IPS-NIHi7 (cell line): ENCODE results near the gene CEMIP.

Experiments
- DNase-seq: peaks from one replicate; pipeline ENCODE4 v3.0.0; 2012; ENCODE audit warnings: mixed read lengths; ENCODE audit errors: extremely low spot score

CEMIP gene

DNA sequence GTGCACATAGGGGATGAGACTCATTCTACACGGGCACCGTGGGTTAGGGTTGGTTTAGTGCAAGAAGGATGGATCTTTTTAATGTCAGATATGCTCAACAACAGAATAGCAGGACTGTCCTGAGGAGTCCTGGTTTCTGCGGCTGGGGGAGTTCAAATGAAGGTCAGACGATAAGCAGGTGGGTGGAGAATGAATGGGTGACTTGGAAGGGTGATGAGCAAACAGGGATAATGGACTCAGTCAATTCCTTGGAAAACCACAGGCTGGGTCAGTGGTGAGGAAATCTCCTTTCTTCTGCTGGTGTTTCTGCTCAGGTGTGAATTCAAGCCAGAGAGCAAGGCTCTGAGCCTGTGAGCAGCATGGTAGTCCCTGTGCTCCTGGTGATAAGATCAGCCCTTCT lies 150.5 kb downstream of the CEMIP start:
- DNase-seq, result no peak

DNA sequence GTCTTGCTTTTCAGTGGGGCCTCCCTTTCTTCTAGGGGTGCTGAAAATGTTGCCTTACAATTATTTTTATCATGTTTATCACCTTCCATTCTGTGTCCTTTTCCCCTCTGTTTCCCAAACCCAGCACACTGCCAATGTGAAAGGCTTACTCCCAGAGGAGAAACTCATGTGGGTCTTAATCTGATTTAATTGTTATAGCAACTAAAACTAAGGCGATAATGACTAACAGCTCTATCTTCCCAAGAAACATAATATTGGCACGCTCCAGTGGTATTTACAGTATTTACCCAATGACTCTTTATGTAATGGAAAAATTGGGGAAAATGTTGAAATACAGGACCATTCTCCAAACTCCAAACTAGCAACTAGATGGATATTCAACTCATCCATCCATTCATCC lies 152.0 kb downstream of the CEMIP start:
- DNase-seq, result no peak

DNA sequence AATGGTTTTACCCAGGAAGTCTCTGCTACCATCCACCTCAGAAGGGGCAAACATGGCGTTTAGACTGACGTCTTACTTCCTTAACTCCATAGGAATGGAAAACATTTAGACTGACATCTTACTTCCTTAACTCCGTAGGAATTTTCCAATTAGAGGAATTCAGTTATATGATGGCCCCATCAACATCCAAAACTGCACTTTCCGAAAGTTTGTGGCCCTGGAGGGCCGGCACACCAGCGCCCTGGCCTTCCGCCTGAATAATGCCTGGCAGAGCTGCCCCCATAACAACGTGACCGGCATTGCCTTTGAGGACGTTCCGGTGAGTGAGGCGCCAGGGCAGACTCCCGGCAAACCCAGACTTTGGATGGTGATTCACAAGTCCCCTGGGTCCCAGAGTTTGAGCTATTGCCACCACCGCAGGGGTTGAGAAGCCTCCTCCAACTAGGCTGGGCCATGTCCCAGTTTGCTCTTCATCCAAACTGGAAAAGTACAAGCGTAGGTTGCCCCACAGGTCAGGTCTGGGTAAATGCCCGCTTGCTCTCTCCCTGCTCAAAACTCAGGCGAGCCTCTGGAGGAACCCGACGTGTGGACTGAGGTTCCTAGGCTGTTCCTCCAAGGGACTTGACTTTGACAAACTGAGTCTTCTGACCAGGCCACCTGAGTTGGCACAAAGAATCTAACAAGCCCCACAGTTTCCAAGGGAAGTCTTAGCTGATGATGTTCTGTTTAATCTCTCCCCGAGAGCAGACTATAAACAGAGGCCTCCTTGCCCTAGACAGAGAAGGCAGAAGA lies 152.7 kb downstream of the CEMIP start:
- no peak for DNase-seq

DNA sequence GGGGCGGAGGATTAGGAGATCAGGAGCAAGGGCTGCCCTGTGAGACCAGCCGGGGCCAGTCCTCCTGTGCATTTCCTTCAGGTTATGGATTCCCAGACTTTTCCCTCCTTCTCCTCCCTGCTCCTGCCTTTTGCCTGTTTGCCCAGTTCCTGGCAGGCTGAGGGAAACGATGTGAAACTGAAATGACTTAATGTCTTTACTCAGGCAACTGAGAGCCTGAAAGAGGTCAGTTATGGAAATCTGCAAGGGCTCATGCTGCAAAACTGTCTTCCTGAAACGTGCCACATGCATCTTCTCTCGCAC lies 153.3 kb downstream of the CEMIP start:
- DNase-seq, result no peak

DNA sequence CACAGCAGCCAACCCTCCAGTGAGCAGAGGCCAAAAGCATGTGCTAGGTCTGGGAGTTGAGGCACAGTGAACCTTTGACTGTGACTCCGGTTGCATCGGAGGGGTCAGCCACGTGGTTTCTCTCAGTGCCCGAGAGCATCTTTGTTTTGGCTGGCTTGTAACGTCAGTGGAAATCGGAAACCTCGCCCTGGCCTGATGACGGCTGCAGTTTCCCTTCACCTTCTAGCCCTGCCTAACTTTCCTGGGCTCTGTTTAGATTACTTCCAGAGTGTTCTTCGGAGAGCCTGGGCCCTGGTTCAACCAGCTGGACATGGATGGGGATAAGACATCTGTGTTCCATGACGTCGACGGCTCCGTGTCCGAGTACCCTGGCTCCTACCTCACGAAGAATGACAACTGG lies 153.8 kb downstream of the CEMIP start:
- no peak for DNase-seq

DNA sequence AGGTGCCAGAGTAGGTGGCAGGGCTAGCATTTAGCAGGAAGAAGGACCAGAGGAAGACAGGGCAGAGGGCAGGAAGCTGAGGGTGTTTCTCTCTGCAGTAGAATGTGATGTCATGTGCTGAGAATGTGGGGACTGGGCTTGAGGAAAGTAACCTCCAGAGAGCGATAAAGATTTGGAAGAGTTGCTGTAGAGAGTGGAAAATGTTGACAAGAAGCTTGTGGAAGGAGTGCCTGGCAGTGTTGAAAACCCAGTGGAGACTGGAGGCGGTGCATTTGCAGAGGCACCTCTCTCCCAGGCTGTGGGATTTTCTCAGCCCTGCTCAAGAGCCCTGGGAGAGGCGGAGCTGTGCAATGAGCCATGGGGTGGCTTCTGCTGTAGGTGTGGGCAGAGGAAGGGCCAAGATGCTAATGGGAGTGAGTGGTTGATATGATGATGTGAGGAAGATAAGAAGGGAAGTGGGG lies 155.6 kb downstream of the CEMIP start:
- peak; percentile 54 for DNase-seq

DNA sequence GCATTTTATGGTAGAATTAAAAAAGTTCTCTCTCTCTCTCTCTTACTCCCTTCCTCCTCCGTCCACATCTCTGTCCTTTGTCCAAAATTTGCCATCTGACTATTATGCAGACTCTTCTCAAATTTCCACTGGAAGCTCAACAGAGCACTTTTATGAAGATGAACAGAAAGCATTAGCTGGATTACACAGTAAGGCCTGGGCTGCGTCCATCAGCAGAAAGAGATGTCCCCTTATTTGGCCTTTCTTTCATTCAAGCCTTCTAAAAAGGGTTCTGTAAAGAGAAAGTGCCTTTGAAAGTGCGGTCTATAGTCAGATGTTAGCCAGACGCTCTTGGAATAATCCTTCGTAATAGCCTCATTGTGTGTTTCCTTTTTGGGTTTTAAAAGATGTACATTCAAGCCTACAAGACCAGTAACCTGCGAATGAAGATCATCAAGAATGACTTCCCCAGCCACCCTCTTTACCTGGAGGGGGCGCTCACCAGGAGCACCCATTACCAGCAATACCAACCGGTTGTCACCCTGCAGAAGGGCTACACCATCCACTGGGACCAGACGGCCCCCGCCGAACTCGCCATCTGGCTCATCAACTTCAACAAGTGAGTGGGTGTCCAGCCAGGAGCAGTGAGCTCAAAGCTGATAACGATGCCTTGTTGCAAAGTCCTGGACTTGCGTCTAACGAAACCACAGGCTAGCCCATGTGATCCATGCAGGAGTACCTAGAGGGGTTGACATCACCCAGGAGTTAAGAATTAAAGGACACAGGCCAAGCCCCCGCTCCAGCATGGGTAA lies 157.3 kb downstream of the CEMIP start:
- DNase-seq, result no peak

DNA sequence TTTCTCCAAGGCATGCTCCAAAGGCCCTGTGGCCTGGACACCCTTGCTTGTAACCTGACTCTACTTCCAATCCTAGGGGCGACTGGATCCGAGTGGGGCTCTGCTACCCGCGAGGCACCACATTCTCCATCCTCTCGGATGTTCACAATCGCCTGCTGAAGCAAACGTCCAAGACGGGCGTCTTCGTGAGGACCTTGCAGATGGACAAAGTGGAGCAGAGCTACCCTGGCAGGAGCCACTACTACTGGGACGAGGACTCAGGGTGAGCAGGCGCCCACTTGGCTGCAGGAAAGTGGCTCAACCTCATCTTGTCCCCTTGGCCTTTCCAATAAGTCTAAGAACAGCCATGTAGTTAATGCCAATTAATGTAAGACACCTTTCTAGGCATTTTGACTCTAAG lies 158.5 kb downstream of the CEMIP start:
- no peak for DNase-seq

DNA sequence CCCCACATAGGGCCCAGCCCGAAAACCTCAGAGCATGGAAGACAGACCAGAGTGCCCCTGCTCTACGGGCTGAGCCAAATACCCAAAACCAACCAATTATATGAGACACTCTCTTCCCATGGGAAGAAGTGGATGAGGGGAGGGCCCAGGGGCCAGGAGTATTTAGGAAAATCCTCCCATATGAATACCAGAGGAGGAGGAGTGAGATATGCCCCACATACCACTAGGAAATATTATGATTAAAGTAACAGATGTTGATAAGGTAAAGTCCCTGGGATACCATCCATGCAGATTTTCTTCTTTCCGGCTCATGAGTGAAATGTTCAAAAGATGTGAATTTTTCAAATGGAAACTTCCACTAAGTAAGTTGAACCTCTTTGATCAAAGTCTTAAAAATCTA lies 160.0 kb downstream of the CEMIP start:
- no peak for DNase-seq

DNA sequence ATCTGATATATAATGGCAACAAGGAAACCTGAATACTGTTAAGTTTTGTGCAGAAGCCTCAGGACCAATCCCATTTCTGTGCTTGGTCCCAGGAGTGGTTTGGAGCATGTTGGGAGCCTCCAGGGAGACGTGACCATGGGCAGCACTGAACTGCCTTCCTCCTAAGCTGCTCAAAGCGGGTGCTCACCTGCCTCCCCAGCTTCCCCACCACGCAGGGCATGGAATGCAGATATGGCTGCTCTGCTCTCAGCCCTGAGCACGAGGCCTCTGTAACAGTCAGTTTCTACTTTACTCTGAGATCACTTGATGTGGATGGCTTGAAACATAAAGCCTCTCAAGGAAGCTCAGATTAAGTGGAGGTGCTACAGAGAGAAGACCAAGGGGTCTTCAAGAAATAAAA lies 161.2 kb downstream of the CEMIP start:
- DNase-seq, result no peak

DNA sequence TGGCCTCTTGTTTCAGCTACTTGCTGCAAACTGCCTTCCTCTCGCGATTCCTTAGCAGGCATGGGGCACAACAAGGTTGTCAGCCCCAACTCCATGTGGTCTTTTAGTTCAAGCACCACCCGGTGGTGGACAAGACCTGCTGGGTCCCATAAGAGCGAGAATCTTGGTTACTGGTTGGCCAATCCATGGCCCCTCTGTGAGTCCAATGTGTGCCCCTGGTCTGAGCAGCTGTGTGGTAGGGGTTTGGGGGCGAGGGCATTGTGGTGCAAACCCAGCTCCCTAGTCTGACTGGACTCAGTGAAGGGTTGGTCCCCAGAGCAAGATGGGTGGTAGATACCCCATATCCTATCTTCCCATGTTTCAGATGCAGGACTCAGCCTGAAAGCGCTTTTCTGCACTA lies 161.7 kb downstream of the CEMIP start:
- no peak for DNase-seq

DNA sequence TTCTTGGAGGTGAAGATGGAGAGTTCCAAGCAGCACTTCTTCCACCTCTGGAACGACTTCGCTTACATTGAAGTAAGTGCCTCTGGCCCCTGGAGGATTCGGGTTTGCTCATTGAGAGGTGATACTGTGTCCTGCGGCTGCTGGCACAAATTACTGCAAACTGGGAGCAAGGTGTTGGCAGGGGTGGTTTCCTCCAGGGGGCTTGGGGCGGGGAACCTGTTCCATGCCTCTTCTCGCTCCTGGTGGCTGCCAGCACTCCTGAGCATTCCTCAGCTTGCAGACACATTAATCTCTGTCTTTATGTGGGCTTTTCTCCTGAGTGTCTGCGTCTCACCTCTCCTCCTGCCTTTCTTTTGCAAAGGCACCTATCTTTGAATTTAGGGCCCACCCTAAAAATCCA lies 163.1 kb downstream of the CEMIP start:
- DNase-seq, result no peak

DNA sequence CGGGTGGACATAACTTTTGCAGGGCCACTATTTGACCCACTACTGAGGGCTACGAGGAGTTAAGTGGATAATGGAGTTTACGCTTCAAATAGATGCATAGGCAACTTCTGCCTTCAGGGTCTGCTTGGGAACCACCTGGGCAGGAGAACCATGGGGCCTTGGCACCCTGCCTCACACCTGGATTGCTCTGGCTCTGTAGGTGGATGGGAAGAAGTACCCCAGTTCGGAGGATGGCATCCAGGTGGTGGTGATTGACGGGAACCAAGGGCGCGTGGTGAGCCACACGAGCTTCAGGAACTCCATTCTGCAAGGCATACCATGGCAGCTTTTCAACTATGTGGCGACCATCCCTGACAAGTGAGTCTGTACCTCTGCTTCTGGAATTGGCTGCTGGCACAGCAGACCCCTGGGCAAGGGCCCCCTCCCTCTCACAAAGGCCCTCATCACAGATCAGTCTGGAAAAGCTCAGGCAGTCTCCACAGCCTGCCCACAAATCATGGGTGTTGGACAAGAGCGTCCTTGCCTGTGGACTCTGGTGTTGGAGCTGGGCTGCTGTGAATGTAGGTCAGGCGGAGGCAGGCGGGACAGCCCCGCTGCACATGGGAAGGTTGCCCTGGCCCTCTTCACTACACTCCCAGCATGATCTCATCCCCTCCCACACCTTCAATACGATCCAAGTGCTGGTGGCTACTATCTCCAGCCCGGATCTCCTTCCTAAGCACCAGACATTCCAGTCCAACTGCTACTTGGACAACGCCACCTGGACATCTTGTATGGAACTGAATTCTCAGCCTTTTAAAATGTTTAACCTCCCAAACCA lies 163.8 kb downstream of the CEMIP start:
- no peak for DNase-seq

DNA sequence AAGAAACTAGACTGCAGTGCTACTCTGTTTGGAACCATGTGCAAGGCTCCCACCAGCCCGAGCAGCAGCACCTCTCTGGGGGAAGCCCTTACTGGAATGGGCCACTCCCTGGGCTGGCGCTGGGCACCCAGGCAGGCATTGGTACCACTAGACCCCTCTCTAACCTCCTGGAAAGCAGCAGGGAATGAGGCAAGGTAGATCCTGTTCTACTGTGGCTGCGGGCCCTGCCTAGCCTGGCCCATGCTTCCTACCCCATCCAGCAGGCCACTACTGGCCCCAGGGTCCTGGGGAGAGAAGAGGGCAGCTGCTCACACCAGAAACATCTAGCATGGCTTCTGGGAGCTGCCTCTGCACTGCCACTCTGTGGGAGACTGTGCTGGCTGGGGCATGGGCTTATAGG lies 165.6 kb downstream of the CEMIP start:
- DNase-seq, result no peak

DNA sequence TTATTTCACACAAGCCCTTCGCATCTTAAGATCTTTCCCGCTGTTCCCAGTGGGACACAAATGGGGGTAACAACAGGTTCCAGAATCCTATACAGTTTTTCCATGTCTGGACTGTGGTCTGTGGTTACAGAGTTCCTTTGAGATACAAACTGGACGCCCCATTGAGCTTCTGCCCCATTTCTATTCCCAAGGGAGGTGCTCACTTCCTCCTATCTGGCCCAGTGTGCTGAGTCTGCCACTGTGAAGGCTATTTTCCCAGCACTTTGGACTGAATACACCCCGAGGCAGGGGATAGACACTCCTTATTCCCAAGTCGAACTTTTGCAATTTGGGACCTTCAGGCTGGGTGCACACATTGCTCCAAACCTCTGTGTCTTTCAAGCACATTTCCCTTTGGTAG lies 166.4 kb downstream of the CEMIP start:
- DNase-seq, result no peak

DNA sequence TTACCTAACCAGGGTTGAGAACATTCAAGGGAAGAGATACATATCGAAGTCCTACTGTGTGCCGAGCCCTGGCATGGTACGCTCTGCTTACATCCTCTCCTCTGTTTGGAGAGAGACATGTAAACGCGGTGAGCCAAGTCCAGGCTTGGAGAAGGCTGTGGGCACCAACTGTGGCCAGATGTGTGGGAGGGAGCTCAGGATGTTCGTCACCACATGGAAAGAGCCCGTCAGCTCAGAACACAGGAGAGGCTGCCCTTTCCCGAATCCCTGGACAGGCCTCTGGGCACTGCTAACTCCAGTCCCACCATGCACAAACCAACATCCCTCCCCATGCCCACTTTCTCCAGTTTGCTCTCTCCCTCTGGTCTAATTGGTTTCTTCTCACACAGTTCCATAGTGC lies 167.4 kb downstream of the CEMIP start:
- no peak for DNase-seq

DNA sequence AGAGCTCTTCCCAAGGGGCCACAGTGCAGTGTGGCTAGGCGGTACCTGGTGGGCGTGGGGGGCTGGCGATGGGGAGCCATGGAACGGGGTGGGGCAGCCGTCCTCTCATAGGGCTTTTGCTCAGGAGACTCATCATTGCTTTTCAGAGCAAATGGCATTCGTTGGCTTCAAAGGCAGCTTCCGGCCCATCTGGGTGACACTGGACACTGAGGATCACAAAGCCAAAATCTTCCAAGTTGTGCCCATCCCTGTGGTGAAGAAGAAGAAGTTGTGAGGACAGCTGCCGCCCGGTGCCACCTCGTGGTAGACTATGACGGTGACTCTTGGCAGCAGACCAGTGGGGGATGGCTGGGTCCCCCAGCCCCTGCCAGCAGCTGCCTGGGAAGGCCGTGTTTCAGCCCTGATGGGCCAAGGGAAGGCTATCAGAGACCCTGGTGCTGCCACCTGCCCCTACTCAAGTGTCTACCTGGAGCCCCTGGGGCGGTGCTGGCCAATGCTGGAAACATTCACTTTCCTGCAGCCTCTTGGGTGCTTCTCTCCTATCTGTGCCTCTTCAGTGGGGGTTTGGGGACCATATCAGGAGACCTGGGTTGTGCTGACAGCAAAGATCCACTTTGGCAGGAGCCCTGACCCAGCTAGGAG lies 169.6 kb downstream of the CEMIP start:
- no peak for DNase-seq

DNA sequence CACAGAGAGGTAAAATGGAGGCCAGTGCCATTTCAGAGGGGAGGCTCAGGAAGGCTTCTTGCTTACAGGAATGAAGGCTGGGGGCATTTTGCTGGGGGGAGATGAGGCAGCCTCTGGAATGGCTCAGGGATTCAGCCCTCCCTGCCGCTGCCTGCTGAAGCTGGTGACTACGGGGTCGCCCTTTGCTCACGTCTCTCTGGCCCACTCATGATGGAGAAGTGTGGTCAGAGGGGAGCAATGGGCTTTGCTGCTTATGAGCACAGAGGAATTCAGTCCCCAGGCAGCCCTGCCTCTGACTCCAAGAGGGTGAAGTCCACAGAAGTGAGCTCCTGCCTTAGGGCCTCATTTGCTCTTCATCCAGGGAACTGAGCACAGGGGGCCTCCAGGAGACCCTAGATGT lies 170.6 kb downstream of the CEMIP start:
- DNase-seq, result no peak

DNA sequence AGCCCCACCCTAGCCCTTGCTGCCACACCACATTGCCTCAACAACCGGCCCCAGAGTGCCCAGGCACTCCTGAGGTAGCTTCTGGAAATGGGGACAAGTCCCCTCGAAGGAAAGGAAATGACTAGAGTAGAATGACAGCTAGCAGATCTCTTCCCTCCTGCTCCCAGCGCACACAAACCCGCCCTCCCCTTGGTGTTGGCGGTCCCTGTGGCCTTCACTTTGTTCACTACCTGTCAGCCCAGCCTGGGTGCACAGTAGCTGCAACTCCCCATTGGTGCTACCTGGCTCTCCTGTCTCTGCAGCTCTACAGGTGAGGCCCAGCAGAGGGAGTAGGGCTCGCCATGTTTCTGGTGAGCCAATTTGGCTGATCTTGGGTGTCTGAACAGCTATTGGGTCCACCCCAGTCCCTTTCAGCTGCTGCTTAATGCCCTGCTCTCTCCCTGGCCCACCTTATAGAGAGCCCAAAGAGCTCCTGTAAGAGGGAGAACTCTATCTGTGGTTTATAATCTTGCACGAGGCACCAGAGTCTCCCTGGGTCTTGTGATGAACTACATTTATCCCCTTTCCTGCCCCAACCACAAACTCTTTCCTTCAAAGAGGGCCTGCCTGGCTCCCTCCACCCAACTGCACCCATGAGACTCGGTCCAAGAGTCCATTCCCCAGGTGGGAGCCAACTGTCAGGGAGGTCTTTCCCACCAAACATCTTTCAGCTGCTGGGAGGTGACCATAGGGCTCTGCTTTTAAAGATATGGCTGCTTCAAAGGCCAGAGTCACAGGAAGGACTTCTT lies 171.3 kb downstream of the CEMIP start:
- DNase-seq, result no peak

DNA sequence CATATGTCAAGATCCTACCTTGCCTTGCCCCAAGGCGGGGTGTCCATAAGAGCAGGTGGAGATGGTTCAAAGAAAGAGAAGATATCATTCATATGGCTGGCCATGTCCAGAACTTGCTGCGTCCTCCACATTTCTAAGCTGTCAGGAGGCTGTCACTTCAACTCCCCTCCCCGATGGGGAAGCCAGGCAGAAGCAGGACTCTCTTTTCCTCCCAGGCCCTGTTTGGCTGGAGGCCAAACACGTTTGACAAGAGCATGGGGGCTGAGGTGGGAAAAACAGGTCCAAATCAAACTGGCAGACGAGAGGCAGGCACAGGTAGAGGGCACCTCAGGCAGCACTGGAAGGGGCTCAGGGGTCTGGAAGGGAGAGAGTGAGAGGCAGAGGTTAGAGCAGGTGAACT lies 172.8 kb downstream of the CEMIP start:
- no peak for DNase-seq
